MV-4-11 (cell line): ENCODE measurements around the gene STXBP2.

Experiments used
- DNase-seq: peaks from one replicate; lab custom pipeline; 2025; lab: John Stamatoyannopoulos, UW

STXBP2 gene

DNA sequence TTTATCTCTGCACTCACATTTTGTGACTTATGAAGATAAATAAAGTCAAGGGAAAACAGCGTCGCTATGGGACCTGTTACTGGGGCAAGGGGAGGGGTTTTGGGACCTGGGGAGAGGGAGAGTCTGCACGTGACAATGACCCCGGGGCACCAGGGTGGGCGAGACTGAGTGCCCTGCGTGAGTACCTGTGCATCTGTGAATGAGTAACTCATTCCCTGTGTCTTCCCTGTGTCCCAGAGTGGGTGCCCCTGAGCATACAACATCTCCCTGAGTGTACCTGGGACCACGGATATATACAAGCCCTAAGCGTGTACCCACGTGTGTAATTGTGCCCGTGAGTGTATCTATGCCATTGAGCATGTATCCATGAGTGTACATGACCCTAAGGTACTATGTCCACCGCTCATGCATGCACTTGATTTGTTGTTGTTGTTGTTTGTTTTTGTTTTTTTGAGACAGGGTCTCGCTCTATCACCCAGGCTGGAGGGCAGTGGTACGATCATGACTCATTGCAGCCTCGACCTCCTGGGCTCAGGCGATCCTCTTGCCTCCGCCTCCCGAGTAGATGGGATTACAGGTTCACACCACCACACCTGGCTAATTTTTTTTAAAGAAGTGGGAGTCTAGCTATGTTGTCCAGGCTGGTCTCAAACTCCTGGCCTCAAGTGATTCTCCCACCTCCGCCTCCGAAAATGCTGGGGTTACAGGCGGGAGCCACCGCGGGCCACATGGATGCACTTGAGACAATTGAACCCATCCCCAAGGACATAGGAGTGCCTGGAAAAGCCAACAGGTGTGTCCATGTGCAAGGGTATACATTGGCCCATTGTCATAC, 43.1 kb downstream of the STXBP2 start:
- DNase-seq = no peak

GRCh38 chr19:7680606-7681339, 43.9 kb downstream of the STXBP2 start, which contains the start of gene TRAPPC5:
TSS of gene TRAPPC5 (plus strand) at chr19:7680833. CDS start at chr19:7682254, 1,421 bp downstream.
- DNase-seq = peak; percentile 88

DNA sequence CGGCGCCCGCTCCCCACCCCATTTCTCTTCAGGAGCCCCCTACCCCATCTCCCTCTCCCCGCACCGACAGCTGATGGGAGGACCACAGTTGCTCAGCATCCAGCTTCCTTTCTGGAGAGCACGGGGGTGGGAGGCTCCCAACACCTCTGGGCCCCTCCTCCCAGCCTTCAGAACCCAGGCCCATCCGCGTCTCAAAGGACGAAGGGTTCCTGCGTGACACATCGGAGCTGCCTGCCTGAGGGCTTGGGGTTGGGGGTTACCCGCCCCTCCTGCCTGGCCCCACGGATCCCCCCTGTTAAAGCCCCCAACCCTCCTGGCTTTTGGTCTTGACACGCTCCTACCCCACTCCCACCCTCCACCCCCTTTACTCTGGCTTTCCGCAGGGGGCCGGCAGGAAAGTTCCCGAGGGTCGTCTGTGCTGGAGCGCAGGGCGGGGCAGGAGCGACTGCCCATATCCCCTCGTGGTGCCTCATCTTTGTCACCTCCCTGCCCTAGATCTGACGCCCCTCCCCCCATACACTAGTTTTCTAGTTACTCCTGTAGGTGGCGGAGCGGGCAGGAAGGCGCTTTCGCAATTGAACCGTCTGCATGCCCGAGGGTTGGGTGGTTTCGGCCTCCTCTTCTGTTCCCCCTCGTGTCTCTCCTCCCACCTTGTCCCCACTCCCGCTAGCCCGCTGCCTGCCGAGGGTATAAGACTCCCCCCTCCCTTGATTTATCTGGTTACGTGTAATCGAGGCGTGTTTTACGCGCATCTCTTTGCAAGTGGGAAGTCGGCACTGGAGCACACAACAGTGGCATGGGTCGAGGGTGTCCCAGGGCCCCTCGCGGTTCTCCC, 44.6 kb downstream of the STXBP2 start:
- peak; percentile 98 for DNase-seq

GRCh38 chr19:7682175-7682855, 45.4 kb downstream of the STXBP2 start:
- no peak for DNase-seq

GRCh38 chr19:7685546-7686445, 48.9 kb downstream of the STXBP2 start:
- DNase-seq = no peak

- no peak for DNase-seq
Observed at GRCh38 chr19:7687177-7687576, 50.3 kb downstream of the STXBP2 start.

DNA sequence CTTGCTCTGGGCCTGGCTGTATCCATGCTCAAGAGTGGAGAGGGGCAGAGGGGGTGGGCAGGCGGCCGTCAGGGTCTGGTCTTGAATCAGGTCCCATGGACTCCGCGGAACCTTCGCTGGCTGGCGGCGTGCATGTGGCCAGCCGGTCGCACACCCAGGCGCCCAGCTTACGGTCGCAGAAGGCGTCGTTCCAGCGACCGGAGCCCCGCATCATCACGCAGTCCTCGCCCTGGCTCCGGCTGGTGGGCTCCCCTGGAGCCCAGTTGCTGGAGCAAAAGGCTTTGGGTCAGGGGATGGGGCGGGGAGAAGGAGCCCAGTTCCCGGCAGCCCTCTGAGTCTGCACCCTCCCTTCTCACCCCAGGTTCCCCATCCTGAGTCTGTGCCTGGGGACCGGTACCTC, 52.3 kb downstream of the STXBP2 start:
- no peak for DNase-seq

GRCh38 chr19:7690779-7691258, 53.9 kb downstream of the STXBP2 start:
- no peak for DNase-seq

DNA sequence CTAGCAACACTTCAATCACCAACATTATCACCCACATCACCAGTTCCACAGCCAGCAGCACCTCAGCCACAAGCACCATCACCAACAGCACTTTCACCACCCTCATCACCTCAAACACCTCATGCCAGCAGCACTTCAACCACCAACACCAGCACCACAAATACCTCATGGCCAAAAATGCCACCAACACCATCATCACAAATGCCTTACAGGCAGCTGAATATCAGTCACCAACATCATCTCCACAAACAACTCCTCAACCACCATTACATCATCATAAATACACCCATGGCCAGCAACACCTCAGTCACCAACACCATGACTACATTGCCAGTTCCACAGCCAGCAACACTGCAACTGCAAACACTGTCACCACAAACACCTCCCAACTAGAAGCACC, 54.6 kb downstream of the STXBP2 start:
- no peak for DNase-seq

DNA sequence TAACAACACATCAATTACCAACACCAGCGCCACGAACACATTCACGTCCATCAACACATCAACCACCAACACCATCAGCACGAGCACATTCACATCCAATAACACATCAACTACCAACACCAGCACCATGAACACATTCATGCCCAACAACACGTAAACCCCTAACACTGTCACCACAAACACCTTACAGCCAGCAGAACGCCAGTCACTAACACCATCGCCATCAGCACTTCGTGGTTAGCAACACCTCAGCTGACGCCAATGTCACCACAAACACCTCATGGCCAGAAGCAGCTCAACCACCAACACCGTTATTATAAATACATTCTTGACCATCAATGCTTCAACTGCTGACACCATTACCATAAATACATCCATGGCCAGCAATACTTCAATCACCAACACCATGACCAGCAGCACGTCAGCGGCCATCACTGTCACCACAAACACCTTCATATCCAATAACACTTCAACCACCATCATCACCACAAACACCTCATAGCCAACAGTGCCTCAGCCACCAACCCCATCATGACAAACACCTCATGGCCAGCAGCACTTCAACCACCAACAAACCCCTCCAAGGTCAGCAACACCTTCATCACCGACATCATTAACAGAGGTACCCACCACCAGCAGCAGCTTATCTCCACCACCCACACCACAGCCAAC, 55.6 kb downstream of the STXBP2 start:
- DNase-seq = no peak

DNA sequence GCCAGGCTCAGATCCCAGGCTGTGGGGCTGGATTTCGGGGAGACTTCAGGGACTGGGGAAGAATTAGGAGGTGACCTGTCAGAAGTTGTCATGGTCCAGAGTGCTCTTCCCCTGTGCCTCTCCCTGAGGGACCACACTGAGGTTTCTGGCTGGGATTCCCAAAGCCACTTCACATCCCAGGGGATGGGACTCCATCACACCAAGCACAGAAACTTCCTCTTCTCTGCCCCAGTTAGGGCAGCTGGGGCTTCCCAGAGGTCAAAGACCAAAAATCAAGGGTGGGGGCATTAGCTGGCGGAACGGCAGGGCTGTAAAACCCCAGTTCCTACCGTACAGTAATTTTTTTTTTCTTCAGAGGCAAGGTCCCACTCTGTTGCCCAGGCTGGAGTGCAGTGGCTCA, 57.6 kb downstream of the STXBP2 start:
- no peak for DNase-seq
